OCI-LY7 (cell line): ENCODE results near the gene ZNF609.

ENCODE experiments used
- CTCF ChIP-seq: fragments of 200-600 bp; sonication (generic); conservative IDR thresholded peaks from 2 replicates; pipeline ENCODE4 v1.5.1; 2014; ENCODE audit warnings: mild to moderate bottlenecking, antibody characterized with exemption, low read length, moderate library complexity, mixed read lengths
- EZH2phosphoT487 ChIP-seq: fragments of 200-600 bp; sonication (generic); IDR thresholded peaks from 2 replicates; pipeline ENCODE4 v1.6.1; 2018; ENCODE audit warnings: low read depth, borderline replicate concordance, mild to moderate bottlenecking, mixed run types, antibody characterized with exemption, low read length, moderate library complexity, mixed read lengths

DNA sequence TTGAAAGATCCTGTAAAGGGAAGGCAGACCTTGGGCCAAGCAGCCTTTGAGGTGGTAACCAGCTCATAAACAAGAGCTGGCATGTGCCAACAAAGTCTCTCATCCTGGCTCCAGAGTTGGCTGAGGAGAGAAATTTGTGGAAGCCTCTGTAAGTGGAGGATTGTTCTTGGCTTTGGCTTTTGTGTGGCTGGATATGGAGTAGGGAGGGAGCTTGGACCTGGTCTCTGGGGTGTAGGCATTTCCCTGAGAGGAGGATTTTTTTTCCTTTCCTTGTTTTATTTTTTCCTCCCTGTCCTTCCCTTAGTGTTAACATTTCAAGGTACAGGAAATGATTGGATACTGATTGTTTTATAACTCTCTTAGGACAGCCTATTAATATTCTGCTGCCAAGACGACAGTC lies 60.8 kb downstream of the ZNF609 start:
- TF ChIP-seq CTCF (no peak), EZH2phosphoT487 (no peak)
